ENCODE measurements around the gene CDX2.

- TF ChIP-seq EGR1 (IDR thresholded peaks at IDR 0.05; ENCODE audit: low read depth): no peak
- TF ChIP-seq SIN3A (IDR thresholded peaks at IDR 0.05; ENCODE audit: low read depth): no peak
- TF ChIP-seq POLR2A (IDR thresholded peaks at IDR 0.05; ENCODE audit: borderline replicate concordance, extremely low read depth, insufficient read depth, insufficient read length): no peak
- TF ChIP-seq CEBPB (IDR thresholded peaks at IDR 0.05; ENCODE audit: low read depth): no peak
- no peak for TF ChIP-seq CTCF (IDR thresholded peaks at IDR 0.05 in 2 of 3, conservative IDR thresholded peaks at IDR 0.05 in 1 of 3; ENCODE audit: borderline replicate concordance in 1 of 3, insufficient read depth in 1 of 3, low read depth in 2 of 3, low read length in 2 of 3)
- TF ChIP-seq SRF (IDR thresholded peaks at IDR 0.05; ENCODE audit: low read depth): no peak
- TF ChIP-seq JUND (IDR thresholded peaks at IDR 0.05): no peak
These were observed 43.7 kb downstream of the CDX2 start for GRCh38 chr13:27925220-27925991.

Measured in HCT116 (cell line).